ENCODE measurements around the gene TRMO.

GRCh38 chr9:97911528-97911927 is 10.8 kb downstream of the TRMO start:
- TF ChIP-seq CTCF (conservative IDR thresholded peaks at IDR 0.05; ENCODE audit: low read depth in 2 of 2) = no peak
- TF ChIP-seq EZH2 (IDR thresholded peaks at IDR 0.05; ENCODE audit: low read depth, unreplicated experiment) = no peak
- no peak for TF ChIP-seq REST (IDR thresholded peaks at IDR 0.05; ENCODE audit: unreplicated experiment)
- TF ChIP-seq, protein P1, sequence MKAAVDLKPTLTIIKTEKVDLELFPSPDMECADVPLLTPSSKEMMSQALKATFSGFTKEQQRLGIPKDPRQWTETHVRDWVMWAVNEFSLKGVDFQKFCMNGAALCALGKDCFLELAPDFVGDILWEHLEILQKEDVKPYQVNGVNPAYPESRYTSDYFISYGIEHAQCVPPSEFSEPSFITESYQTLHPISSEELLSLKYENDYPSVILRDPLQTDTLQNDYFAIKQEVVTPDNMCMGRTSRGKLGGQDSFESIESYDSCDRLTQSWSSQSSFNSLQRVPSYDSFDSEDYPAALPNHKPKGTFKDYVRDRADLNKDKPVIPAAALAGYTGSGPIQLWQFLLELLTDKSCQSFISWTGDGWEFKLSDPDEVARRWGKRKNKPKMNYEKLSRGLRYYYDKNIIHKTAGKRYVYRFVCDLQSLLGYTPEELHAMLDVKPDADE (IDR thresholded peaks at IDR 0.05) = no peak
- no peak for TF ChIP-seq EZH2phosphoT487 (IDR thresholded peaks at IDR 0.05; ENCODE audit: unreplicated experiment)
- TF ChIP-seq POLR2AphosphoS5 (IDR thresholded peaks at IDR 0.05; ENCODE audit: low read depth) = no peak
- TF ChIP-seq CREB1 (CRISPR knock-in tag; IDR thresholded peaks at IDR 0.05; ENCODE audit: low read depth) = no peak
- no peak for TF ChIP-seq JUNB (IDR thresholded peaks at IDR 0.05; ENCODE audit: unreplicated experiment)
- TF ChIP-seq, protein P2, sequence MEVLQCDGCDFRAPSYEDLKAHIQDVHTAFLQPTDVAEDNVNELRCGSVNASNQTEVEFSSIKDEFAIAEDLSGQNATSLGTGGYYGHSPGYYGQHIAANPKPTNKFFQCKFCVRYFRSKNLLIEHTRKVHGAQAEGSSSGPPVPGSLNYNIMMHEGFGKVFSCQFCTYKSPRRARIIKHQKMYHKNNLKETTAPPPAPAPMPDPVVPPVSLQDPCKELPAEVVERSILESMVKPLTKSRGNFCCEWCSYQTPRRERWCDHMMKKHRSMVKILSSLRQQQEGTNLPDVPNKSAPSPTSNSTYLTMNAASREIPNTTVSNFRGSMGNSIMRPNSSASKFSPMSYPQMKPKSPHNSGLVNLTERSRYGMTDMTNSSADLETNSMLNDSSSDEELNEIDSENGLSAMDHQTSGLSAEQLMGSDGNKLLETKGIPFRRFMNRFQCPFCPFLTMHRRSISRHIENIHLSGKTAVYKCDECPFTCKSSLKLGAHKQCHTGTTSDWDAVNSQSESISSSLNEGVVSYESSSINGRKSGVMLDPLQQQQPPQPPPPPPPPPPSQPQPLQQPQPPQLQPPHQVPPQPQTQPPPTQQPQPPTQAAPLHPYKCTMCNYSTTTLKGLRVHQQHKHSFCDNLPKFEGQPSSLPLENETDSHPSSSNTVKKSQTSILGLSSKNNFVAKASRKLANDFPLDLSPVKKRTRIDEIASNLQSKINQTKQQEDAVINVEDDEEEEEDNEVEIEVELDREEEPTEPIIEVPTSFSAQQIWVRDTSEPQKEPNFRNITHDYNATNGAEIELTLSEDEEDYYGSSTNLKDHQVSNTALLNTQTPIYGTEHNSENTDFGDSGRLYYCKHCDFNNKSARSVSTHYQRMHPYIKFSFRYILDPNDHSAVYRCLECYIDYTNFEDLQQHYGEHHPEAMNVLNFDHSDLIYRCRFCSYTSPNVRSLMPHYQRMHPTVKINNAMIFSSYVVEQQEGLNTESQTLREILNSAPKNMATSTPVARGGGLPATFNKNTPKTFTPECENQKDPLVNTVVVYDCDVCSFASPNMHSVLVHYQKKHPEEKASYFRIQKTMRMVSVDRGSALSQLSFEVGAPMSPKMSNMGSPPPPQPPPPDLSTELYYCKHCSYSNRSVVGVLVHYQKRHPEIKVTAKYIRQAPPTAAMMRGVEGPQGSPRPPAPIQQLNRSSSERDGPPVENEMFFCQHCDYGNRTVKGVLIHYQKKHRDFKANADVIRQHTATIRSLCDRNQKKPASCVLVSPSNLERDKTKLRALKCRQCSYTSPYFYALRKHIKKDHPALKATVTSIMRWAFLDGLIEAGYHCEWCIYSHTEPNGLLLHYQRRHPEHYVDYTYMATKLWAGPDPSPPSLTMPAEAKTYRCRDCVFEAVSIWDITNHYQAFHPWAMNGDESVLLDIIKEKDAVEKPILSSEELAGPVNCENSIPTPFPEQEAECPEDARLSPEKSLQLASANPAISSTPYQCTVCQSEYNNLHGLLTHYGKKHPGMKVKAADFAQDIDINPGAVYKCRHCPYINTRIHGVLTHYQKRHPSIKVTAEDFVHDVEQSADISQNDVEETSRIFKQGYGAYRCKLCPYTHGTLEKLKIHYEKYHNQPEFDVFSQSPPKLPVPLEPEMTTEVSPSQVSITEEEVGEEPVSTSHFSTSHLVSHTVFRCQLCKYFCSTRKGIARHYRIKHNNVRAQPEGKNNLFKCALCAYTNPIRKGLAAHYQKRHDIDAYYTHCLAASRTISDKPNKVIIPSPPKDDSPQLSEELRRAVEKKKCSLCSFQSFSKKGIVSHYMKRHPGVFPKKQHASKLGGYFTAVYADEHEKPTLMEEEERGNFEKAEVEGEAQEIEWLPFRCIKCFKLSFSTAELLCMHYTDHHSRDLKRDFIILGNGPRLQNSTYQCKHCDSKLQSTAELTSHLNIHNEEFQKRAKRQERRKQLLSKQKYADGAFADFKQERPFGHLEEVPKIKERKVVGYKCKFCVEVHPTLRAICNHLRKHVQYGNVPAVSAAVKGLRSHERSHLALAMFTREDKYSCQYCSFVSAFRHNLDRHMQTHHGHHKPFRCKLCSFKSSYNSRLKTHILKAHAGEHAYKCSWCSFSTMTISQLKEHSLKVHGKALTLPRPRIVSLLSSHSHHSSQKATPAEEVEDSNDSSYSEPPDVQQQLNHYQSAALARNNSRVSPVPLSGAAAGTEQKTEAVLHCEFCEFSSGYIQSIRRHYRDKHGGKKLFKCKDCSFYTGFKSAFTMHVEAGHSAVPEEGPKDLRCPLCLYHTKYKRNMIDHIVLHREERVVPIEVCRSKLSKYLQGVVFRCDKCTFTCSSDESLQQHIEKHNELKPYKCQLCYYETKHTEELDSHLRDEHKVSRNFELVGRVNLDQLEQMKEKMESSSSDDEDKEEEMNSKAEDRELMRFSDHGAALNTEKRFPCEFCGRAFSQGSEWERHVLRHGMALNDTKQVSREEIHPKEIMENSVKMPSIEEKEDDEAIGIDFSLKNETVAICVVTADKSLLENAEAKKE (CRISPR knock-in tag; IDR thresholded peaks at IDR 0.05) = no peak
- TF ChIP-seq ZNF331 (CRISPR knock-in tag; IDR thresholded peaks at IDR 0.05; ENCODE audit: low read depth) = no peak

All from GM23338 (cell line).